Bronchial smooth muscle cell (primary cell): ENCODE results near the gene SYNDIG1. TPM values are rescaled to one million over a fixed set of nuclear protein-coding genes. Genes with fewer than 3 reads are reported as not detected.

ENCODE experiments used
- total RNA-seq: library from RNA; depleted of rRNA; stranded (reverse); fragments of >200 nt; gene quantifications from 2 replicates; pipeline ENCODE4 v1.2.1, GENCODE V29; 2014

Gene SYNDIG1
- not detected in 2 replicates for total RNA-seq

GRCh38 chr20:24469116-24469893 is at the start of gene SYNDIG1:
Gene SYNDIG1, plus strand, starts transcription at chr20:24469629. Its CDS starts 73,469 bp downstream, at chr20:24543098.

